ENCODE measurements around the gene NUTF2.

DNA sequence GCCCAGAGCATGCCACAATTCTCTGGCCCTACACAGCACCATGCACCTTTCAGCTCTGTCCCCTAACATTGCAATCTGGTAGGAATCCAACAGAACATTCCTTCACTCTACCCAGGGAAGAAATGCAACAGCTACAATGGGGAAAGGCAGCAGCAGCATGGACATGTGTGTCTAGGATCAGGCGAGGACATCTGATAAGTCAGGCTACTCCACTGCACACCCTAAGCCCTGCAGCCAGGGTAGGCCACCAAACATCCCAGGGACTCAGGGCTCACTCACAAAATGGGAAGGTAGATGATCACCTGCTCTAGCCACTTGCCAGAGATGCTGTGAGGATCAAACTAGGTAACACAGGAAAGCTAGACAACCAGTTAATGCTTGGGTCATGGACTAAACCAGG lies 45.5 kb upstream of the NUTF2 start:
- TF ChIP-seq, protein P1, sequence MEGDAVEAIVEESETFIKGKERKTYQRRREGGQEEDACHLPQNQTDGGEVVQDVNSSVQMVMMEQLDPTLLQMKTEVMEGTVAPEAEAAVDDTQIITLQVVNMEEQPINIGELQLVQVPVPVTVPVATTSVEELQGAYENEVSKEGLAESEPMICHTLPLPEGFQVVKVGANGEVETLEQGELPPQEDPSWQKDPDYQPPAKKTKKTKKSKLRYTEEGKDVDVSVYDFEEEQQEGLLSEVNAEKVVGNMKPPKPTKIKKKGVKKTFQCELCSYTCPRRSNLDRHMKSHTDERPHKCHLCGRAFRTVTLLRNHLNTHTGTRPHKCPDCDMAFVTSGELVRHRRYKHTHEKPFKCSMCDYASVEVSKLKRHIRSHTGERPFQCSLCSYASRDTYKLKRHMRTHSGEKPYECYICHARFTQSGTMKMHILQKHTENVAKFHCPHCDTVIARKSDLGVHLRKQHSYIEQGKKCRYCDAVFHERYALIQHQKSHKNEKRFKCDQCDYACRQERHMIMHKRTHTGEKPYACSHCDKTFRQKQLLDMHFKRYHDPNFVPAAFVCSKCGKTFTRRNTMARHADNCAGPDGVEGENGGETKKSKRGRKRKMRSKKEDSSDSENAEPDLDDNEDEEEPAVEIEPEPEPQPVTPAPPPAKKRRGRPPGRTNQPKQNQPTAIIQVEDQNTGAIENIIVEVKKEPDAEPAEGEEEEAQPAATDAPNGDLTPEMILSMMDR (IDR thresholded peaks at IDR 0.05) = no peak
- no peak for TF ChIP-seq POLR2A (IDR thresholded peaks at IDR 0.05)

All from lower leg skin (tissue), 3 donors.